Measurements from ENCODE around the gene GRIK4.

Gene GRIK4

GRCh38 chr11:120766318-120766717 lies 254.8 kb downstream of the GRIK4 start:
- Histone ChIP-seq H3K79me2 (ENCODE audit: insufficient read depth, low read depth) (no peaks in the 10 kb centered on the region), H3K36me3 (ENCODE audit: insufficient read depth) (no peaks in the 10 kb centered on the region), H3K4me1 (ENCODE audit: low read depth, poor library complexity, severe bottlenecking) (no peaks in the 10 kb centered on the region), H3K4me3 (IDR thresholded peaks at IDR 0.05; ENCODE audit: insufficient read depth, low read depth, low read length) (no peak overlapping the region), H2AFZ (ENCODE audit: low read depth) (no peak overlapping the region), H3K27me3 (ENCODE audit: insufficient read depth, low read depth) (no peaks in the 10 kb centered on the region), H3K4me2 (no peak overlapping the region), H3K9ac (no peak overlapping the region), H3K27ac (no peak overlapping the region), H4K20me1 (ENCODE audit: insufficient read depth) (no peaks in the 10 kb centered on the region)
- no peak for TF ChIP-seq CTCF (conservative IDR thresholded peaks at IDR 0.05; ENCODE audit: low read depth, low read length)

- Histone ChIP-seq H3K9ac (no peak overlapping the region), H3K4me1 (ENCODE audit: low read depth, poor library complexity, severe bottlenecking) (no peaks in the 10 kb centered on the region), H3K4me3 (IDR thresholded peaks at IDR 0.05; ENCODE audit: insufficient read depth, low read depth, low read length) (no peak overlapping the region), H4K20me1 (ENCODE audit: insufficient read depth) (no peaks in the 10 kb centered on the region), H3K79me2 (ENCODE audit: insufficient read depth, low read depth) (no peaks in the 10 kb centered on the region), H2AFZ (ENCODE audit: low read depth) (no peak overlapping the region), H3K27ac (no peak overlapping the region), H3K4me2 (no peak overlapping the region), H3K36me3 (ENCODE audit: insufficient read depth) (no peaks in the 10 kb centered on the region), H3K27me3 (ENCODE audit: insufficient read depth, low read depth) (no peaks in the 10 kb centered on the region)
- TF ChIP-seq CTCF (conservative IDR thresholded peaks at IDR 0.05; ENCODE audit: low read depth, low read length), result no peak
Observed at GRCh38 chr11:120768949-120769348, 257.4 kb downstream of the GRIK4 start.

GRCh38 chr11:120769906-120770305 lies 258.4 kb downstream of the GRIK4 start:
- Histone ChIP-seq H2AFZ (ENCODE audit: low read depth) (no peak overlapping the region), H3K4me1 (ENCODE audit: low read depth, poor library complexity, severe bottlenecking) (no peaks in the 10 kb centered on the region), H3K36me3 (ENCODE audit: insufficient read depth) (no peaks in the 10 kb centered on the region), H3K27ac (no peak overlapping the region), H3K9ac (no peak overlapping the region), H3K27me3 (ENCODE audit: insufficient read depth, low read depth) (no peaks in the 10 kb centered on the region), H3K4me3 (IDR thresholded peaks at IDR 0.05; ENCODE audit: insufficient read depth, low read depth, low read length) (no peak overlapping the region), H3K4me2 (no peak overlapping the region), H3K79me2 (ENCODE audit: insufficient read depth, low read depth) (no peaks in the 10 kb centered on the region), H4K20me1 (ENCODE audit: insufficient read depth) (no peaks in the 10 kb centered on the region)
- no peak for TF ChIP-seq CTCF (conservative IDR thresholded peaks at IDR 0.05; ENCODE audit: low read depth, low read length)

GRCh38 chr11:120771551-120772060 lies 260.1 kb downstream of the GRIK4 start:
- Histone ChIP-seq H3K4me2 (no peak overlapping the region), H3K4me1 (ENCODE audit: low read depth, poor library complexity, severe bottlenecking) (no peaks in the 10 kb centered on the region), H3K36me3 (ENCODE audit: insufficient read depth) (no peaks in the 10 kb centered on the region), H3K27ac (no peak overlapping the region), H3K27me3 (ENCODE audit: insufficient read depth, low read depth) (no peaks in the 10 kb centered on the region), H2AFZ (ENCODE audit: low read depth) (no peak overlapping the region), H4K20me1 (ENCODE audit: insufficient read depth) (no peaks in the 10 kb centered on the region), H3K79me2 (ENCODE audit: insufficient read depth, low read depth) (no peaks in the 10 kb centered on the region), H3K9ac (no peak overlapping the region), H3K4me3 (IDR thresholded peaks at IDR 0.05; ENCODE audit: insufficient read depth, low read depth, low read length) (no peak overlapping the region)
- no peak for TF ChIP-seq CTCF (conservative IDR thresholded peaks at IDR 0.05; ENCODE audit: low read depth, low read length)
